Measurements from ENCODE around the gene RARB. TPM values are rescaled to one million over a fixed set of nuclear protein-coding genes. Genes with fewer than 3 reads are reported as not detected.

The RARB gene
- polyA plus RNA-seq, 1 donor (not counting 4 experiments of a cell fraction or from before 2014, with no cell fraction given) = 0.03 TPM

DNA sequence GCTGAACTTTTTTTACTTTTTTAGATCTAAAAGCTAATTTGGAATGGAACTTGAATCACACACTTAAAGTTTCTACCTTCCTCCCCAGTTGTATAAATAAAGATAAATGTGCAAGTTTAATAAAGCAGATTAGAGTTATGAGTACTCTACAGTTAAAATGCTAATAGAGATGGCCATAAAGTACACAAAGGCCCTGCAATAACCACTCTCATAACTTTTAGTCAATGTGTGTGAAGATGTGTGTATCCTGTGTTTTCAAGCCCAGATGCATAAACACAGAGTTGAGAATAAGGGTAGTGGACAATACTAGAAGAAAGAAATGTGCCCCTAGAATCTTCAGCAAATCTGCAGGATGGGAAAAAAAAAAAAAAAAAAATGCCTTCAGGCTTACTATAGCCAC lies 191.3 kb downstream of the RARB start:
- no peak for DNase-seq (ENCODE audit: low read depth, low spot score)
- Histone ChIP-seq H2AFZ (ENCODE audit: control insufficient read depth, low read length) (no peak overlapping the region), H4K20me1 (ENCODE audit: control insufficient read depth, extremely low read depth, insufficient read depth, low read length) (no peaks in the 10 kb centered on the region), H3K9me3 (ENCODE audit: control insufficient read depth, low read depth, low read length) (no peaks in the 10 kb centered on the region), H3K36me3 (ENCODE audit: control insufficient read depth in 2 of 2, extremely low read depth in 1 of 2, insufficient read depth in 2 of 2, low read length in 2 of 2) (peaks cover 0 to 1% of the 10 kb centered on the region in 2 experiments), H3K9ac (ENCODE audit: control insufficient read depth, extremely low read depth, insufficient read depth, low read length) (no peak overlapping the region), H3K4me3 (ENCODE audit: control insufficient read depth in 2 of 3, extremely low read depth in 1 of 3, insufficient read depth in 2 of 3, low read depth in 1 of 3, low read length in 3 of 3) (no peak overlapping the region), H3K4me1 (ENCODE audit: control insufficient read depth, extremely low read depth, insufficient read depth, low read length) (peaks cover 5% of the 10 kb centered on the region), H3K9me1 (ENCODE audit: control insufficient read depth, extremely low read depth, insufficient read depth, low read length) (no peaks in the 10 kb centered on the region), H3K27ac (ENCODE audit: control insufficient read depth, insufficient read depth, low read length) (no peak overlapping the region), H3K79me2 (ENCODE audit: control insufficient read depth, insufficient read depth, low read length) (no peaks in the 10 kb centered on the region), H3K4me2 (ENCODE audit: control insufficient read depth, extremely low read depth, insufficient read depth, low read depth, low read length) (no peak overlapping the region), H3K27me3 (ENCODE audit: control insufficient read depth, extremely low read depth, insufficient read depth, low read length) (no peaks in the 10 kb centered on the region)
- dilution Hi-C loops (cut with MboI; ENCODE audit: extremely low pct_ligation_motif_present, low sequenced_read_pairs) = no loop called here
- TF ChIP-seq, protein P1, sequence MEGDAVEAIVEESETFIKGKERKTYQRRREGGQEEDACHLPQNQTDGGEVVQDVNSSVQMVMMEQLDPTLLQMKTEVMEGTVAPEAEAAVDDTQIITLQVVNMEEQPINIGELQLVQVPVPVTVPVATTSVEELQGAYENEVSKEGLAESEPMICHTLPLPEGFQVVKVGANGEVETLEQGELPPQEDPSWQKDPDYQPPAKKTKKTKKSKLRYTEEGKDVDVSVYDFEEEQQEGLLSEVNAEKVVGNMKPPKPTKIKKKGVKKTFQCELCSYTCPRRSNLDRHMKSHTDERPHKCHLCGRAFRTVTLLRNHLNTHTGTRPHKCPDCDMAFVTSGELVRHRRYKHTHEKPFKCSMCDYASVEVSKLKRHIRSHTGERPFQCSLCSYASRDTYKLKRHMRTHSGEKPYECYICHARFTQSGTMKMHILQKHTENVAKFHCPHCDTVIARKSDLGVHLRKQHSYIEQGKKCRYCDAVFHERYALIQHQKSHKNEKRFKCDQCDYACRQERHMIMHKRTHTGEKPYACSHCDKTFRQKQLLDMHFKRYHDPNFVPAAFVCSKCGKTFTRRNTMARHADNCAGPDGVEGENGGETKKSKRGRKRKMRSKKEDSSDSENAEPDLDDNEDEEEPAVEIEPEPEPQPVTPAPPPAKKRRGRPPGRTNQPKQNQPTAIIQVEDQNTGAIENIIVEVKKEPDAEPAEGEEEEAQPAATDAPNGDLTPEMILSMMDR (optimal IDR thresholded peaks at IDR 0.05 in 1 of 3, IDR thresholded peaks at IDR 0.05 in 1 of 3, conservative IDR thresholded peaks at IDR 0.05 in 1 of 3; ENCODE audit: extremely low read depth in 1 of 3, insufficient read depth in 2 of 3, low read length in 3 of 3) = no peak
- TF ChIP-seq EZH2 (IDR thresholded peaks at IDR 0.05; ENCODE audit: low read length) = no peak
- no peak for FAIRE-seq

DNA sequence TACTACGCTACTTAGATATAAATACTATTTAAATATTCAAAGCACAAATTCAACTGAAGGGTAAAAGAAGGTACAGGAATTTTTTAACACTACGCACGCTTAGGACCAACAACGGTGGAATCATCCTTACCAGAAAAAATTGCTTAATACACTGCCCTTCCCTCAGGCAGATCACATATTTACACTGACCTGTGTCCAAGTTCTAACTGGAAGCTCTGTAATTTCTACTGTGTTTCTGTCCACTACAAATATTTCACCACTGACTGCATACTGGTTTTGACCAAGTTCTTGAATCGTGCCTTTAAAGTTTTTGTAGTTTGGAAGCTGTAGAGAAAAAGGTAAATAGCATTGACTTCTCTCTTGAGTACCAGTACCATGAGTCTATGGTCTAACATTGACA lies 192.4 kb downstream of the RARB start:
- H2AFZ ChIP-seq (ENCODE audit: control insufficient read depth, low read length) = no peak overlapping the region
- no peaks in the 10 kb centered on the region for H3K27me3 ChIP-seq (ENCODE audit: control insufficient read depth, extremely low read depth, insufficient read depth, low read length)
- dilution Hi-C loops (cut with MboI; ENCODE audit: extremely low pct_ligation_motif_present, low sequenced_read_pairs) = no loop called here
- DNase-seq (ENCODE audit: low read depth, low spot score) (no peak), FAIRE-seq (no peak)
- H4K20me1 ChIP-seq (ENCODE audit: control insufficient read depth, extremely low read depth, insufficient read depth, low read length) = no peaks in the 10 kb centered on the region
- peaks cover 0 to 1% of the 10 kb centered on the region in 2 experiments for H3K36me3 ChIP-seq (ENCODE audit: control insufficient read depth in 2 of 2, extremely low read depth in 1 of 2, insufficient read depth in 2 of 2, low read length in 2 of 2)
- TF ChIP-seq, protein P1 (optimal IDR thresholded peaks at IDR 0.05 in 1 of 3, IDR thresholded peaks at IDR 0.05 in 1 of 3, conservative IDR thresholded peaks at IDR 0.05 in 1 of 3; ENCODE audit: extremely low read depth in 1 of 3, insufficient read depth in 2 of 3, low read length in 3 of 3) = no peak
- TF ChIP-seq EZH2 (IDR thresholded peaks at IDR 0.05; ENCODE audit: low read length) = no peak
- H3K4me1 ChIP-seq (ENCODE audit: control insufficient read depth, extremely low read depth, insufficient read depth, low read length) = peaks cover 5% of the 10 kb centered on the region
- no peak overlapping the region for H3K27ac ChIP-seq (ENCODE audit: control insufficient read depth, insufficient read depth, low read length)
- no peak overlapping the region for H3K4me3 ChIP-seq (ENCODE audit: control insufficient read depth in 2 of 3, extremely low read depth in 1 of 3, insufficient read depth in 2 of 3, low read depth in 1 of 3, low read length in 3 of 3)
- no peaks in the 10 kb centered on the region for H3K9me3 ChIP-seq (ENCODE audit: control insufficient read depth, low read depth, low read length)
- no peaks in the 10 kb centered on the region for H3K79me2 ChIP-seq (ENCODE audit: control insufficient read depth, insufficient read depth, low read length)
- no peaks in the 10 kb centered on the region for H3K9me1 ChIP-seq (ENCODE audit: control insufficient read depth, extremely low read depth, insufficient read depth, low read length)
- no peak overlapping the region for H3K4me2 ChIP-seq (ENCODE audit: control insufficient read depth, extremely low read depth, insufficient read depth, low read depth, low read length)
- H3K9ac ChIP-seq (ENCODE audit: control insufficient read depth, extremely low read depth, insufficient read depth, low read length) = no peak overlapping the region
